Measurements from ENCODE around the gene EDIL3.
"Not testable (repeated sequence)": the region's sequence is repeated elsewhere in the genome, so short reads cannot be mapped to it uniquely, and the experiment has no call there.

Gene EDIL3

DNA sequence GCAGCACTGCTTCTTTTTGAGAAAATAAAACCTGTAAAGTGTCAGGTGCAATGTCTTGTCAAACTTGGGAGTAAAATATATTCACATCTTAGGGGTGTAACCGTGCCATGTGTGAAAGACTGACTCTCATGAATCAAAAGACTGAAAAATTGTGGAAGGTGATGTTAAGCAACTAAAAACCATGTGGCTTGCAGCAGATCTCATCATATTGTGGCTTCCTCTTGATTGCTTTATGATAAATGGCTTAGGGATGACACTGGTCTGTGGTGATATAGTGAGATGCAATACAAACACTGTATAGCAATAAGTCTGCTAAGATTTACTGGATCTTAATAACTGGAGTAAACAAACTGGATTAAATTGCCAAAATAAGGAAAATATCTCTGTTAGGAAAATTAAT is 321.6 kb downstream of the EDIL3 start:
- H3K4me3 ChIP-seq (ENCODE audit: low read depth, low read length): no peak overlapping the region
- H3K27ac ChIP-seq (ENCODE audit: low read depth, low read length): no peak overlapping the region
- H3K27me3 ChIP-seq (ENCODE audit: control insufficient read depth, insufficient read depth, low read length): no peaks in the 10 kb centered on the region
- H3K36me3 ChIP-seq (ENCODE audit: control insufficient read depth, insufficient read depth, low read length): peaks cover 8% of the 10 kb centered on the region; the same call in 1 of the 2 replicates
- H3K9me3 ChIP-seq (ENCODE audit: control insufficient read depth, insufficient read depth, low read length): no peaks in the 10 kb centered on the region
- no peak overlapping the region for H3K9ac ChIP-seq (ENCODE audit: low read depth, low read length)
- H3K4me1 ChIP-seq (ENCODE audit: control insufficient read depth, insufficient read depth, low read length): no peaks in the 10 kb centered on the region

DNA sequence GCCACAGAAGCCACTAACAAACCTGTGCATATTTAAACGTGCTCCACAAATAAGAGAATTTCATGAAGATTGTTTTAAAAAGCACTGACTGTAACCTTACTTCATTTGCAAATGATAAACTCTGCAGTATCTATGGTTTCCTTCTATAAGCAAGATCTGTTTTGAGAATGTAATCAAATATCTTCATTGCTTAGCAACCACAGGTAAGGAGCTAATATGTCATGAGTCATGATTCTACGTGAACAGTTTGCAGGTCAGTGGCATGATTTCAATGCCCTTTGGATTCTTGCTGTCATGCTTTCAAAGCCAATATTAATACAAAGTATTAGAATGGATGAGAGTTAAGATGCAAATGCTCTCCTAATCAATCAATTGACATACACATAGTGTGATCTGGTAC is 325.0 kb downstream of the EDIL3 start:
- Histone ChIP-seq H3K4me1 (ENCODE audit: control insufficient read depth, insufficient read depth, low read length) (no peaks in the 10 kb centered on the region), H3K9me3 (ENCODE audit: control insufficient read depth, insufficient read depth, low read length) (no peaks in the 10 kb centered on the region), H3K27ac (ENCODE audit: low read depth, low read length) (no peak overlapping the region), H3K4me3 (ENCODE audit: low read depth, low read length) (no peak overlapping the region), H3K9ac (ENCODE audit: low read depth, low read length) (no peak overlapping the region), H3K27me3 (ENCODE audit: control insufficient read depth, insufficient read depth, low read length) (no peaks in the 10 kb centered on the region), H3K36me3 (ENCODE audit: control insufficient read depth, insufficient read depth, low read length) (peaks cover 8% of the 10 kb centered on the region; the same call in 1 of the 2 replicates)

DNA sequence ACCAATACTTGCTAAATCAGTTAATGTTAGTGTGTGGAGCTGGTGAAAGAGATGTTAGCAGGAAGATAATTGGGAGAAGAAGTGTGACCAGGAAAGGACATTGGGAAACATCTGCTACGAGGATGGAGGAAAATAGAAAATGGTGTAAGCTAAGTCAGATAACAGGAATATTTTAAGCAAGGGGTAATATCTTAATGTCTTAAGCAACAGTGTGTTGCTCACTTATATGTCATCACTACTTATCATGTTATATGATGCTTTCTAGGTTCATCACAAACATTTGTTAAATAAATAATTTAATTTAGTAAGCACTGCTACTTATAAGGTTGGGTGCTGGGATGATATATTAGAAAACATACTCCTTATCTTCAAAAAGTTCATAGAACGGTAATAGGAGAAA is 326.1 kb downstream of the EDIL3 start:
- no peaks in the 10 kb centered on the region for H3K27me3 ChIP-seq (ENCODE audit: control insufficient read depth, insufficient read depth, low read length)
- H3K27ac ChIP-seq (ENCODE audit: low read depth, low read length): no peak overlapping the region
- H3K4me1 ChIP-seq (ENCODE audit: control insufficient read depth, insufficient read depth, low read length): no peaks in the 10 kb centered on the region
- peaks cover 8% of the 10 kb centered on the region; the same call in 1 of the 2 replicates for H3K36me3 ChIP-seq (ENCODE audit: control insufficient read depth, insufficient read depth, low read length)
- no peaks in the 10 kb centered on the region for H3K9me3 ChIP-seq (ENCODE audit: control insufficient read depth, insufficient read depth, low read length)
- H3K4me3 ChIP-seq (ENCODE audit: low read depth, low read length): no peak overlapping the region
- H3K9ac ChIP-seq (ENCODE audit: low read depth, low read length): no peak overlapping the region

DNA sequence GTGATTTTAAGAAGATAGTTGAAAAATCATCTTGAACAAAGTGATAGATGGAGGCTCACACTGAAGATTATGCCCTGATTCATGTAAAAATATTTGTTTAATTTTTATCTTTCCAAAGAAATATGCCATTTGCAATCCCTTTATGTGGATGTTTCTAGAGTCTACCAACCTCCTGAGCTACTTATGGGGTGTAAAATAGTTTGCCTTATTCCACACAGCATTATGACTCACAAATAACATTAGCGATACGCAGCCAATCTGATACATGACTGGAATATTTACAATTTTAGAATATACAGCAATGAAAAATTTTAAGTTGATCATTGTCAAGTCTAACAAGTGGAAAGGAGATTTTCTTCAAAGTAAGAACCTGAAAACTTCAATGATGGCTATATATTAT is 327.5 kb downstream of the EDIL3 start:
- Histone ChIP-seq H3K4me3 (ENCODE audit: low read depth, low read length) (no peak overlapping the region), H3K9ac (ENCODE audit: low read depth, low read length) (no peak overlapping the region), H3K27me3 (ENCODE audit: control insufficient read depth, insufficient read depth, low read length) (no peaks in the 10 kb centered on the region), H3K36me3 (ENCODE audit: control insufficient read depth, insufficient read depth, low read length) (peaks cover 8% of the 10 kb centered on the region; the same call in 1 of the 2 replicates), H3K9me3 (ENCODE audit: control insufficient read depth, insufficient read depth, low read length) (no peaks in the 10 kb centered on the region), H3K4me1 (ENCODE audit: control insufficient read depth, insufficient read depth, low read length) (no peaks in the 10 kb centered on the region), H3K27ac (ENCODE audit: low read depth, low read length) (no peak overlapping the region)

DNA sequence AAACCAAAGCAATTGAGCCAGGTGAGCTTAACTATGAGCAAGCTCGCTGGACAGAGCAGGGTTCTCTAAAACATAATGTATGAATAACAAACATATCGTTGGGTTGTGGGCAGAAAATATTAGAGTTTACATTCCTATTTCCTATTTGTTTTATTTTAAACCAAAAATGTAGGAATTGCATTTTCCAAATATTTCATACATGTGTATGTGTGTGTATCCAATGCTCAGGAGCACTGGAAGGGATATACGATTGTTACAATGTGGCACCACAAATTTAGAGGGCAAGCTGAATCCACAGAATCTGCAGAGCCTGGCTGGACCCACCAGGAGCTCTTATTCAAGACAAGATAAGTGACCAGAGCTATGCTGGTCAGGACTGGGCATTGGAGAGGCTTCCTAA is 338.7 kb downstream of the EDIL3 start:
- Histone ChIP-seq H3K9me3 (ENCODE audit: control insufficient read depth, insufficient read depth, low read length) (peaks cover 6% of the 10 kb centered on the region; the same call in 1 of the 2 replicates), H3K4me1 (ENCODE audit: control insufficient read depth, insufficient read depth, low read length) (no peaks in the 10 kb centered on the region), H3K4me3 (ENCODE audit: low read depth, low read length) (no peak overlapping the region), H3K9ac (ENCODE audit: low read depth, low read length) (no peak overlapping the region), H3K27ac (ENCODE audit: low read depth, low read length) (no peak overlapping the region), H3K36me3 (ENCODE audit: control insufficient read depth, insufficient read depth, low read length) (no peaks in the 10 kb centered on the region), H3K27me3 (ENCODE audit: control insufficient read depth, insufficient read depth, low read length) (no peaks in the 10 kb centered on the region)

DNA sequence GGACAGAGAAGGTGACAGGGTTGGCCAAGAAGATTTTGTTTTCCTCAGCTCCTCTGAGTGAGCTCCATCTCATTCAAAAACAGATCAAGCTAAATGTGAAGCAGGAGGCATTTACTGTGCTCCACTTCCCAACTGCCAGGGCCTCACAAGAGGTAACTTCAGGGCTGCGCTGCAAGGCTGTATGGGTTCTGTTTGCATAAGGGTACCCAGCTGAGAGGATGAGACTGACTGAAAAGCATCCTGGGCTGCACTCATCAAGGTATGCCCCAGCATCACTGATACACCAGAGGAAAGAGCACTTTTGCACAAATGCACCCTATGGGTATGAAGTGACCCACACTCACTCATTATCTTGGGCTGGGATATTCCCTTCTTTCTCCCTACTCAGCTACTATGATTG is 347.8 kb downstream of the EDIL3 start:
- no peaks in the 10 kb centered on the region for H3K9me3 ChIP-seq (ENCODE audit: control insufficient read depth, insufficient read depth, low read length)
- H3K27me3 ChIP-seq (ENCODE audit: control insufficient read depth, insufficient read depth, low read length): no peaks in the 10 kb centered on the region
- no peak overlapping the region for H3K4me3 ChIP-seq (ENCODE audit: low read depth, low read length)
- no peaks in the 10 kb centered on the region for H3K36me3 ChIP-seq (ENCODE audit: control insufficient read depth, insufficient read depth, low read length)
- peak overlapping the region; percentile 57 for H3K27ac ChIP-seq (ENCODE audit: low read depth, low read length)
- peaks cover 23% of the 10 kb centered on the region for H3K4me1 ChIP-seq (ENCODE audit: control insufficient read depth, insufficient read depth, low read length)
- no peak overlapping the region for H3K9ac ChIP-seq (ENCODE audit: low read depth, low read length)

DNA sequence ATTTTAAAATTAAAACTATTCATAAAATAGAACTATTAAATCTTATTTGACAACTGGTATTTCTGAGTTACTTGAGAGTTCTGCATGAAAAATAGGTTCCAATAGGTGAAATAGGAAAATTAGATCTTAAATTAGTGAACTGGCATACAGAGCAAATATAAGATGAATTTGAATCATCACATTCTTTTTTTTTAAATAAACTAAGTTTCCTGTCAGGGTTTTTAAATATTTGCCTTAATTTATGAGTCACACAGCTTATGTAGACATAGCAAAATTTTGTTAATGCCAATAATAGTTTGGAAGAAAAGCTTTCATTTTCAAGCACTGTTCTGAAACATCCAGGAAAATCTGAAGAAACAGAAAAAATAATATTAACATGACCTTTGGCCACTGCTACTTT is 352.4 kb downstream of the EDIL3 start:
- Histone ChIP-seq H3K27ac (ENCODE audit: low read depth, low read length) (no peak overlapping the region), H3K36me3 (ENCODE audit: control insufficient read depth, insufficient read depth, low read length) (no peaks in the 10 kb centered on the region), H3K9ac (ENCODE audit: low read depth, low read length) (no peak overlapping the region), H3K9me3 (ENCODE audit: control insufficient read depth, insufficient read depth, low read length) (no peaks in the 10 kb centered on the region), H3K27me3 (ENCODE audit: control insufficient read depth, insufficient read depth, low read length) (no peaks in the 10 kb centered on the region), H3K4me1 (ENCODE audit: control insufficient read depth, insufficient read depth, low read length) (peaks cover 12% of the 10 kb centered on the region), H3K4me3 (ENCODE audit: low read depth, low read length) (no peak overlapping the region)

DNA sequence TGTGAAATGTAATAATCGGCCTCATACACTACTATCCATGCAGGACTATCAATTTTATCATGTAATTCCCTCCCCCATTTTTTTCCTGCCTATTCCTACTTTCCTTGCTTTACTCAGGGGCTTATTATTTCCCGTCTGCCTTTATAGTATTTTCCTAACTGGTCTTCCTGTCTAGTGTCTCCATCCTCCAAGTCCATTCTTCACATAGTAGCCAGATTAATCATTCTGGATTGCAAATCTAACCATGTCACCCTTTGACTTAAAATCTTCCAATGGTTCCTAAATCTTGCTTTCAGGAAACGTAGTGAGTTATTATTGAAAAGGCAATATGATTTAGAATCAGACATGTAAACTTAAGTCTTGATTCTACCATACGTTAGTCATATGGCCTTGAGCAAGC is 356.6 kb downstream of the EDIL3 start:
- Histone ChIP-seq H3K27ac (ENCODE audit: low read depth, low read length) (no peak overlapping the region), H3K4me1 (ENCODE audit: control insufficient read depth, insufficient read depth, low read length) (no peaks in the 10 kb centered on the region)

DNA sequence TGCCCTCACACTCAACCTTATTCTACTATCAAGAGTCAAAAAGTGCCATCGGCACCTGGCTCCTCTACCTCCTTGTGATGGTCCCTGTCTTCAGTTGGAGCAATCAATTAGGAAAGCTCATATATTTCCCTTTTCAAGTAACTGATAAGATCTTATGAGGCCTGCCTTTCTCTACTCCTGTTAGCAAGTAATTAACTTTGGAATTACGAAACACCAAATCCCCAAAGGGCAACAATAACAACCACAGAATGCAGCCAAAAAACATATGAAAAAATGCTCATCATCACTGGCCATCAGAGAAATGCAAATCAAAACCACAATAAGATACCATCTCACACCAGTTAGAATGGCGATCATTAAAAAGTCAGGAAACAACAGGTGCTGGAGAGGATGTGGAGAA is 366.2 kb downstream of the EDIL3 start:
- H3K4me3 ChIP-seq (ENCODE audit: low read depth, low read length); H3K27ac ChIP-seq (ENCODE audit: low read depth, low read length); H3K9ac ChIP-seq (ENCODE audit: low read depth, low read length); H3K27me3 ChIP-seq (ENCODE audit: control insufficient read depth, insufficient read depth, low read length); H3K36me3 ChIP-seq (ENCODE audit: control insufficient read depth, insufficient read depth, low read length); H3K9me3 ChIP-seq (ENCODE audit: control insufficient read depth, insufficient read depth, low read length): not testable (repeated sequence)
- peaks cover 13% of the 10 kb centered on the region; the same call in 1 of the 2 replicates for H3K4me1 ChIP-seq (ENCODE audit: control insufficient read depth, insufficient read depth, low read length)

More for the DNA sequence above, 356.6 kb downstream of the EDIL3 start:
- Histone ChIP-seq H3K9ac (ENCODE audit: low read depth, low read length) (no peak overlapping the region), H3K4me3 (ENCODE audit: low read depth, low read length) (no peak overlapping the region), H3K27me3 (ENCODE audit: control insufficient read depth, insufficient read depth, low read length) (no peaks in the 10 kb centered on the region), H3K9me3 (ENCODE audit: control insufficient read depth, insufficient read depth, low read length) (no peaks in the 10 kb centered on the region), H3K36me3 (ENCODE audit: control insufficient read depth, insufficient read depth, low read length) (no peaks in the 10 kb centered on the region)

DNA sequence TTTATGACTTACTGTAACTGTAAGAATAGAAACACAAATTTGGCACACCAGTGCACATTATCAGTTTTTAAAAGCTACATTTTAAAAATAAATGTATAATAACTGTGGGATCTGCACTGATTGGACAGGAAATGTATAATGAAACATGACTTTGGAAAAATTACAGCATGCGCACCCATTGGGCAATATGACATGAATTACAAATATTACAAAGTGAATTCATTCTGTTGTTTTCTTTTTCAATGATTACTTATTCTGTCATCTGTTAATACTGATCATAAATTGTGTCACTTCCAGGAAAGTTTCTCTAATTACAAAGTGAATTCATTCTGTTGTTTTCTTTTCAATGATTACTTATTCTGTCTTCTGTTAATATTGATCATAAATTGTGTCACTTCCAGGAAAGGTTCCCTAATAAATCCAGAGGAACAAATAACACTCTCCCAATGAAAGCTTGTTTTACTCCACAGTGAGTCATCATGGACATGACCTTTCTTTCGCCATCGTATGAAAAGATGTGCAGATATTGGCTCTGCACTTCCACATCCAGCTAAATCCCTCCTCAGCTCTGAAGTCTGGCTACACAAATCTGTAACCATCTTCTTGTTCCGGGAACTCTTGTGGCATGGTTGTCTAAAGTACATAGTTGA is 367.0 kb downstream of the EDIL3 start:
- no peaks in the 10 kb centered on the region for H3K9me3 ChIP-seq (ENCODE audit: control insufficient read depth, insufficient read depth, low read length)
- no peak overlapping the region for H3K27ac ChIP-seq (ENCODE audit: low read depth, low read length)
- H3K9ac ChIP-seq (ENCODE audit: low read depth, low read length): no peak overlapping the region
- no peak overlapping the region for H3K4me3 ChIP-seq (ENCODE audit: low read depth, low read length)
- no peaks in the 10 kb centered on the region for H3K36me3 ChIP-seq (ENCODE audit: control insufficient read depth, insufficient read depth, low read length)
- no peaks in the 10 kb centered on the region for H3K27me3 ChIP-seq (ENCODE audit: control insufficient read depth, insufficient read depth, low read length)
- H3K4me1 ChIP-seq (ENCODE audit: control insufficient read depth, insufficient read depth, low read length): peaks cover 13% of the 10 kb centered on the region; the same call in 1 of the 2 replicates

DNA sequence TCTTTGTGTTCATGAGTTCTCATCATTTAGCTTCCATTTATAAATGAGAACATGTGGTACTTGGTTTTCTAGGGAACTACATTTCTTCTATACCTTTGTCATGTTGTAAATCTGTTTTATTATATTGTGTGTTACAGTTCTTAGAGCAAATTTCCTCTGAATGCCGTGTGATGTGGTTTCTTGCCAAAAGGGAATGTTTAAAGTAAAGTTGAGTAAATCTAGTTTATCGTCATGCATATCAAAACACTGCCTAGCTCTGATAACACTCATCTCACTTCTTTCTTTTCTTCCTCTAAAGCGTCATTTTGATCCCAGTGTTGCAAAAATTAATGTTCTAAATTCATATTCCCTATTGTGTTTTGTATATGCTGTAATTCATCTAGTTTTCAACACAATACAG is 368.6 kb downstream of the EDIL3 start:
- H3K36me3 ChIP-seq (ENCODE audit: control insufficient read depth, insufficient read depth, low read length): no peaks in the 10 kb centered on the region
- H3K9ac ChIP-seq (ENCODE audit: low read depth, low read length): no peak overlapping the region
- H3K27ac ChIP-seq (ENCODE audit: low read depth, low read length): no peak overlapping the region
- H3K4me1 ChIP-seq (ENCODE audit: control insufficient read depth, insufficient read depth, low read length): peaks cover 23% of the 10 kb centered on the region; the same call in 1 of the 2 replicates
- no peaks in the 10 kb centered on the region for H3K9me3 ChIP-seq (ENCODE audit: control insufficient read depth, insufficient read depth, low read length)
- no peaks in the 10 kb centered on the region for H3K27me3 ChIP-seq (ENCODE audit: control insufficient read depth, insufficient read depth, low read length)
- H3K4me3 ChIP-seq (ENCODE audit: low read depth, low read length): no peak overlapping the region
